DOHH2 (cell line): ENCODE measurements around the gene CORO2B.

Source experiments
- H3F3A ChIP-seq: fragments of 200-600 bp; sonication (generic), shearing (Covaris generic); 2 replicates; pipeline ENCODE4 v1.6.0; 2016; ENCODE audit warnings: antibody characterized with exemption, mild to moderate bottlenecking; ENCODE audit not compliant: control insufficient read depth, insufficient read depth
- H3K27ac ChIP-seq: fragments of 200-600 bp; sonication (generic); 2 replicates; pipeline ENCODE4 v1.5.1; 2014; ENCODE audit warnings: low read depth, mild to moderate bottlenecking, low read length, moderate library complexity
- H3K27me3 ChIP-seq: fragments of 200-600 bp; sonication (generic); 2 replicates; pipeline ENCODE4 v1.6.1; 2014; ENCODE audit warnings: mild to moderate bottlenecking, low read length, mixed read lengths; ENCODE audit not compliant: control insufficient read depth
- H3K36me3 ChIP-seq: fragments of 200-600 bp; sonication (generic); 2 replicates; pipeline ENCODE4 v1.6.1; 2014; ENCODE audit warnings: mild to moderate bottlenecking, low read length, moderate library complexity, mixed read lengths; ENCODE audit not compliant: control insufficient read depth
- H3K4me1 ChIP-seq: fragments of 200-600 bp; sonication (generic); 2 replicates; pipeline ENCODE4 v1.6.1; 2014; ENCODE audit warnings: mild to moderate bottlenecking, low read length, mixed read lengths; ENCODE audit not compliant: control insufficient read depth
- H3K4me2 ChIP-seq: fragments of 200-600 bp; sonication (generic); 2 replicates; pipeline ENCODE4 v1.6.0; 2014; ENCODE audit warnings: mild to moderate bottlenecking, low read length, moderate library complexity
- H3K4me3 ChIP-seq: fragments of 200-600 bp; sonication (generic); 2 replicates; pipeline ENCODE4 v1.5.1; 2014; ENCODE audit warnings: mild to moderate bottlenecking, low read length, mixed read lengths
- H3K79me2 ChIP-seq: fragments of 200-600 bp; sonication (generic); 2 replicates; pipeline ENCODE4 v1.6.1; 2014; ENCODE audit warnings: mild to moderate bottlenecking, low read length, mixed read lengths; ENCODE audit not compliant: control insufficient read depth
- H3K9me2 ChIP-seq: fragments of 200-600 bp; sonication (generic); replicated peaks from 2 replicates; pipeline ENCODE4 v1.6.1; 2014; ENCODE audit warnings: mild to moderate bottlenecking, low read length, mixed read lengths; ENCODE audit not compliant: control insufficient read depth
- H3K9me3 ChIP-seq: fragments of 200-600 bp; sonication (generic); 2 replicates; pipeline ENCODE4 v1.6.1; 2014; ENCODE audit warnings: antibody characterized with exemption, low read length, mixed read lengths; ENCODE audit not compliant: control insufficient read depth, insufficient read depth
- H4K20me1 ChIP-seq: fragments of 200-600 bp; sonication (generic); 2 replicates; pipeline ENCODE4 v1.6.0; 2014; ENCODE audit warnings: low read depth, mild to moderate bottlenecking, antibody characterized with exemption, low read length, moderate library complexity; ENCODE audit not compliant: control insufficient read depth, insufficient read depth
- EZH2phosphoT487 ChIP-seq: fragments of 200-600 bp; sonication (generic); IDR thresholded peaks from 2 replicates; pipeline ENCODE4 v1.6.1; 2017; ENCODE audit warnings: borderline replicate concordance, mild to moderate bottlenecking, antibody characterized with exemption, low read length, moderate library complexity, mixed read lengths
- TF ChIP-seq, protein P1 (sequence below): fragments of 200-600 bp; sonication (generic); IDR thresholded peaks from one replicate; pipeline ENCODE4 v1.5.1; 2014; ENCODE audit warnings: antibody characterized with exemption, mild to moderate bottlenecking, low read depth, low read length; ENCODE audit not compliant: poor library complexity, severe bottlenecking

The CORO2B gene

DNA sequence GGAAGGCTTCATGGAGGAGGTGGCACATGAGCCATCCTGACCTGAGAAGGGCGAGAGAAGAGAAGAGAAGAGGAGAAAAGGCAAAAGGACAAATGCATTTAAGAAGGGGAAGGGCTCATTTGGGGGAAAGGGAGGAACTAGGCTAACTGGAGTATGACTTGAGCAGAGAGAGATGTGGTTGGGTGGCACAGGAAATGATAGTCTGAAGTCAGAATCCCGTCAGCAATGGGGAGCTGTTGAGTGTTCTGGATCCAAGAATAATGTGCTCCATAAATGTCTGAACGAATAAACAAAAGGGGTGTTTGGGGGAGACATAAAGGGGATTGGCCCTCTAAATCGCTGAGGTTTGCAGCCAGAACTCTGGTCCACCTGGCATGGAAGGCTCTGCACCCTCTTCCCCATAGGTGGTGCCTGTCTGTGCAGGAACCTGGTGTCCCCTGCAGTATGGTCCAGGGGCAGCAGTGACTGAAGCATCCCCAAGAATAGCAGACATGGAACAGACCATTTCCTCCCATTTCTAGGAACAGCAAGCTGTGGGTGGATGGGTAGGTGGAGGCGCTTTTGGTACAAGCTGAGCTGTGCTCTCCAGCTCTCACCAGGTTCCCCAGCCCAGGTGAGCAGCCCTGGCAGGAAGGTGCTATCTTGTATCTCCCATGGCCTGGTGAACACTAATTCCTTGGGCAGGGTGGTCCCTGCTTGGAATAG, 15.2 kb downstream of the CORO2B start:
- H3K9me3 ChIP-seq, result no peaks in the 10 kb centered on the region
- H3K27ac ChIP-seq, result no peak overlapping the region
- no peaks in the 10 kb centered on the region for H3K36me3 ChIP-seq
- TF ChIP-seq EZH2phosphoT487, result no peak
- TF ChIP-seq, protein P1, sequence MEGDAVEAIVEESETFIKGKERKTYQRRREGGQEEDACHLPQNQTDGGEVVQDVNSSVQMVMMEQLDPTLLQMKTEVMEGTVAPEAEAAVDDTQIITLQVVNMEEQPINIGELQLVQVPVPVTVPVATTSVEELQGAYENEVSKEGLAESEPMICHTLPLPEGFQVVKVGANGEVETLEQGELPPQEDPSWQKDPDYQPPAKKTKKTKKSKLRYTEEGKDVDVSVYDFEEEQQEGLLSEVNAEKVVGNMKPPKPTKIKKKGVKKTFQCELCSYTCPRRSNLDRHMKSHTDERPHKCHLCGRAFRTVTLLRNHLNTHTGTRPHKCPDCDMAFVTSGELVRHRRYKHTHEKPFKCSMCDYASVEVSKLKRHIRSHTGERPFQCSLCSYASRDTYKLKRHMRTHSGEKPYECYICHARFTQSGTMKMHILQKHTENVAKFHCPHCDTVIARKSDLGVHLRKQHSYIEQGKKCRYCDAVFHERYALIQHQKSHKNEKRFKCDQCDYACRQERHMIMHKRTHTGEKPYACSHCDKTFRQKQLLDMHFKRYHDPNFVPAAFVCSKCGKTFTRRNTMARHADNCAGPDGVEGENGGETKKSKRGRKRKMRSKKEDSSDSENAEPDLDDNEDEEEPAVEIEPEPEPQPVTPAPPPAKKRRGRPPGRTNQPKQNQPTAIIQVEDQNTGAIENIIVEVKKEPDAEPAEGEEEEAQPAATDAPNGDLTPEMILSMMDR, result no peak
- H4K20me1 ChIP-seq, result no peaks in the 10 kb centered on the region
- H3K4me2 ChIP-seq, result no peak overlapping the region
- no peaks in the 10 kb centered on the region for H3K79me2 ChIP-seq
- H3K9me2 ChIP-seq, result no peaks in the 10 kb centered on the region
- peaks cover 6% of the 10 kb centered on the region for H3K4me1 ChIP-seq
- H3K4me3 ChIP-seq, result no peak overlapping the region
- peaks cover 34% of the 10 kb centered on the region for H3K27me3 ChIP-seq
- no peaks in the 10 kb centered on the region for H3F3A ChIP-seq

DNA sequence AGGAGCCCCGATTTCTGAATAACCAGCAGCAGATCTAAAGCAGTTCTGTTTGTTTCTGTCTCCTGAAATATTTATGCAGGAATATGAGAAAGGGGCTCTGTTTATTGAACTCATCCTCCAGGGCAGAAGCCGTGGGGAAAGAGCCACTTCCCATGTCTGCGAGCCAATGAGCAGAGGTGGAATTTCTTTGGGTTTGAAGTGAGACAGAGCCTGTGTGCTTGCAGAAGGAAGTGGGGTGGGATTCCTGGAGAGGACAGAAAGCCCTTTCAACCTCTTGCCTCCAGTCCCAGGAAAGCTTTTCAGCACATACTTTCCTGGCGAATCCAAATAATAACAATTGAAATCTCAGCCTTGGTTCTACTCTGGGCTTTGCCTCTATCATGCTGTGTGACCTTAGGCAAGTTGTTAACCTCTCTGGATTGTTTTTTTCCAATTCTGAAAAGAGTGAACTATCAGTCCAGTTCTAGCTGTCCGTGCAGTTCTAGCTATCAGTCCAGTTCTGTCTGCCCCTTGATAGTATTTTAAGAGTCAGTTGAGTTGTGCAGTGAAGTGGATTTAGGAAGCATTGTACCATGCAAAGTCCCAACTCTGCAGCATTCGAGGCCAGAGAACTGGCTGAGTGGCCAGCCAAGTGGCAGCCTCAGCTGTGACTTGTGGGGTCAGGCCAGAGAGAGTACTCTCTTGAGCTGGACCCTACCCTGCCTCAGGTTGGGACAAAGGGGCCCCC, 15.9 kb downstream of the CORO2B start:
- H3K9me3 ChIP-seq, result no peaks in the 10 kb centered on the region
- H3K79me2 ChIP-seq, result no peaks in the 10 kb centered on the region
- H3K27me3 ChIP-seq, result peaks cover 32% of the 10 kb centered on the region
- no peaks in the 10 kb centered on the region for H4K20me1 ChIP-seq
- no peak overlapping the region for H3K27ac ChIP-seq
- TF ChIP-seq, protein P1, result no peak
- TF ChIP-seq EZH2phosphoT487, result no peak
- H3K36me3 ChIP-seq, result no peaks in the 10 kb centered on the region
- H3K9me2 ChIP-seq, result no peaks in the 10 kb centered on the region
- H3K4me3 ChIP-seq, result no peak overlapping the region
- H3K4me2 ChIP-seq, result no peak overlapping the region
- no peaks in the 10 kb centered on the region for H3F3A ChIP-seq
- peaks cover 10% of the 10 kb centered on the region for H3K4me1 ChIP-seq

DNA sequence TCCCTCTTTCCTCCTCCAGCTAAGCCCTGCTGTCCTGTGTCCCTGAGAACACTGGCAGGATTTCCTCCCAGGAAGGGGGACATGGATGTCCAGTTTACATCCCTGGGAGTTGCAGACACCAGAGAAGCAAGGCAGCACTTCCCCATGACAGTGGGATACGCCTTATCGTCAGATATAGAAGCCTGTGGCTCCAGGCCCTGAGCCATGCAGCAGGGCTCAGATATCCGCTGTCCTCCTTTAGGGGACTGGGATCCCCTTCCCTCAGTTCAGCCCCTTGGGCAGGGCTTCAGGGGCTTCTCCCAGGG, 16.4 kb downstream of the CORO2B start:
- Histone ChIP-seq H3K9me2 (no peaks in the 10 kb centered on the region), H3K79me2 (no peaks in the 10 kb centered on the region), H3K27ac (no peak overlapping the region), H3K9me3 (no peaks in the 10 kb centered on the region), H4K20me1 (no peaks in the 10 kb centered on the region), H3K4me1 (peaks cover 13% of the 10 kb centered on the region), H3K4me3 (no peak overlapping the region), H3F3A (no peaks in the 10 kb centered on the region), H3K4me2 (no peak overlapping the region), H3K36me3 (no peaks in the 10 kb centered on the region), H3K27me3 (peaks cover 32% of the 10 kb centered on the region)
- TF ChIP-seq, protein P1, result no peak
- TF ChIP-seq EZH2phosphoT487, result no peak
